HG03571 (cell line): ENCODE data around the gene KCTD1.

Experiments
- ATAC-seq: cut with Tn5 transposase; IDR thresholded peaks from one replicate; pipeline ENCODE4 v1.9.1; 2021; ENCODE audit not compliant: unreplicated experiment

The KCTD1 gene

DNA sequence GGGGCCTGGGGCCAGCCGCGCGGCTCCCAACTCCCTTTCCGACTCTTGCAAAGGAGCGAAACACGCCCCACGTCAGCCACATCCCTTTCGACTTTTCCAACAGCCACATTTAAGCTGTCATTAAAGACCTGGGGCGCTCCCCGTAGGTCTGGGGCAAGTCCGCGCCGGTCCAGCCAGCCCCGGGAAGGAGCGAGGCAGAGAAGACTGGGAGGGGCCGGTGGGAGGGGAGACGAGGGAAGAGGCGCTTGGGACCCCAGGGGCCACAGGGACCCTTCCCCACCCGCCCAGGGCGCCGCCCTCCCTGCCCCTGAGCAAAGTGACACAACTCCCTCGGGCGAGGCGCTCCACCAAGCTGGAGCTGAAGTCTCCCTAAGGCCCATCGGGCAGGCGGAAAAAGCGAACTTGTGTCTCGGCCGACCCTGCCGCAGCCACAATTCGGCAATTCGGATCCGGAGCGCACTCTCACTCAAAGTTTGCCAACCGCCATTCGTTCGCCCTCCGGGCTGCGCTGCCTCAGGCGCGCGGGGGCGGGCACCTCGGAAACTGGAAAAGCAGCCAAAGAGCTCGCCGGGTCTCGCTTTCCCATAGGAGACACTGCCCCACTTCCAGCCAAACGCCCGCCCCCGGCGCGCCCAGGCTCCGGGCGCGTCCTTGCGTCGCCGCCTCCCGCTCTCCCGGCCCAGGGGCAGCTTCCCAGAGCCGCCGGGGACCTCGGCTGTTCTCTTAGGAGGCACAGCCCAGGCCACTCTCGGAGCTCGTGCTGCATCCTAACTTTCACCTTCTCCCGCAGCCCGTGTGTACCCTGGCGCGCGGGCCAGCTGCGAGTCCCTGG, 1.1 kb upstream of the KCTD1 start:
- no peak for ATAC-seq

DNA sequence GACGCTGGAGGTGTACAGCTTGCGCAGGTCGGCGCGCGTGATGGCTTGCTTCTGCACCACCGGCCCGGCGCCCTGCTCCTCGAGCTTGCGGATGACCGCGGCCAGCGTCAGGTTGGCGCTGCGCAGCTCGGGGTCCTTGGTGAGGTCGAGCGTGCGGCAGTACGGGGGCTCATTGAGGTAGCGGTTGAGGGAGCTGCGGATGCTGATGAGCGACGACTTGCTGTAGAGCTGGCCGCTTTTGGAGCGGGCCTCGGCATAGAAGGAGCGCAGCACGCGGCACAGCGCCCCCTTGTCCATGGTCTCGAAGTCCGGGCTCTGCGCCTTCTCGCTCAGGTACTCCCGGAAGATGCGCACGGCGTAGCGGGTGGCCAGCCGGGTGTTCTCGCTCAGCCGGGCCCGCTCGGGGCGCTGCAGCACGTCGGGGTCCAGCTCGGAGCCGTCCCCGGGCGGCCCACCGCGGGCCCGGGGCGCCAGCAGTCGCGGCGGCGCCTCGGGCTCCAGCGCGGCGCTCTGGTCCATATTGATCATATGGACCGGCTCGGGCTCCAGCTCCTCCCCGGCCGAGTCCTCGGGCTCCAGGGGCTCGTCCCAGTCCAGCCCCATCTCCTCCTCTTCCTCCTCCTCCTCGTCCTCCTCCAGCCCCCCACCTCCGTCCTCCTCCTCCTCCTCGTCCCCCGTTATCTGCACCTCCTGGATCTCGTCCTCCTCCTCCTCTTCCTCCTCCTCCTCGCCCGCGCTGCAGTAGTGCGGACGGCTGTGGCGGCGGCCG, 523 bp downstream of the KCTD1 start:
- peak; percentile 79 for ATAC-seq

DNA sequence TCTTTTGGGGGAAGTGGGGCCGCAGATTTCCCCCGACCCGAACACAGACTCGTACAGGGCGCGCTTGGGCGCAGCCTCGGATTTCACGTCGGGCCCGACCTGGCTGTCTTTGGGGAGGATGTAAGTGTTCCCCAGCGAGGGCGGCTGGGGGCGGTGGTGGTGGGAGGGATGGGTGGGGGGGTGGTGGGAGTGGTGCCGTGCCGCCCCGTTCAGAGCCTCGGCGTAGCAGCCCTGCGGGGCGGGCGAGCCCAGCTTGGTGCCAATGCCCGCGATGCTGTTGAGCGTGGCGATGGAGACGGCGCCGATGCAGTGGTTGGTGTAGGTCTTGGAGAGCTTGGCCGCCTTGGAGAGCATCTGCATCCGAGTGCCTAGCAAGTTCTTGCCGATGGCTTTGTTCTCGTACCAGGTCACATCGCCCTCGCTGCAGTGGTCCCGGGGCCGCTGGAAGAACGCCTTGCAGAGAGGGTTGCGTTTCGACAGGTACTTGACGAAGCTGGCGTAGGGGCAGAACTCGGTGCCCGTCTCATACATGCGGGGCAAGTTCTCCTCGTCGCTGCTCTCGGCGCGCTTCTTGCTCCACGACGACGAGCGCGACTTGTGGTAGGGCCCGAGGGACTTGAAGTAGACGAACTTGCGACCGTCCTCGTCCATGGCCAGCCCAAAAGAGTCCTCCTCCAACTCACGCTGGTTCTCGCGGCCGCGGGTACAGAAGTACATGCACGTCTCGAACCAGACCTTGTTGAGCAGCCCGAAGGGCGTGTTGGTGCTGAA, 1.3 kb downstream of the KCTD1 start:
- no peak for ATAC-seq

DNA sequence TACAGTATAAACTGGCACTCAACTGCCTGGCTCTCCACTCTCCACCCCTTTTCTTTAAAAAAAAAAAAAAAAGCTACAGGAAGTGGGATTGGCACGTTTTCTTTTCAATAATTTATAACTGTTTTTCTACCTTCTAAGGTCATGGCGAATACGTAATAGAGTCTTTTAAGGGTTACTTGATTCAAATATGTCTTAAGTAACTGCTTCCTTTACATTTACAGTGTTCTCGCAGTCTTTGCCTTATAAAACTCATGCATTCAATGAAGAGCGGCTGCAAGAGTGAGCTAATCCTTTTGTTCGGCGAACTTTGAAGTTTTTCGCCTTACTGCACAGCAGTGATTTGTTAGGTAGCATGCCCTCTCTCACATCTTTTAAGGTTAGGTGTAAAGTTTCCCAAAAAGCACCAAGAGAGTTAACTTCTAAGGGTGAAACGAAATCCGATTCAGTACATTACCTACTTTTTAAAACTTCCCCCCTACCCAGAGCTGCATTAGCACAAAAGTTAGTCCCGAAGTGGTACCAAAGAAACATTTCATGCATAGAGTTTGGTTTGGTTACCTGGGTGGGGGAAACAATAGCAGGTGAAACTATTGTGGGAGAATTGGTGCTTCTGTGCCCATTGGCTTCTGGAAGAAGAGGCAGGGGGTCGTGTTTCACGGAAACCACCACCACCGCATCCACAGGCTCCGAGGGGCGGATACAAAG, 2.0 kb downstream of the KCTD1 start:
- ATAC-seq, result no peak

DNA sequence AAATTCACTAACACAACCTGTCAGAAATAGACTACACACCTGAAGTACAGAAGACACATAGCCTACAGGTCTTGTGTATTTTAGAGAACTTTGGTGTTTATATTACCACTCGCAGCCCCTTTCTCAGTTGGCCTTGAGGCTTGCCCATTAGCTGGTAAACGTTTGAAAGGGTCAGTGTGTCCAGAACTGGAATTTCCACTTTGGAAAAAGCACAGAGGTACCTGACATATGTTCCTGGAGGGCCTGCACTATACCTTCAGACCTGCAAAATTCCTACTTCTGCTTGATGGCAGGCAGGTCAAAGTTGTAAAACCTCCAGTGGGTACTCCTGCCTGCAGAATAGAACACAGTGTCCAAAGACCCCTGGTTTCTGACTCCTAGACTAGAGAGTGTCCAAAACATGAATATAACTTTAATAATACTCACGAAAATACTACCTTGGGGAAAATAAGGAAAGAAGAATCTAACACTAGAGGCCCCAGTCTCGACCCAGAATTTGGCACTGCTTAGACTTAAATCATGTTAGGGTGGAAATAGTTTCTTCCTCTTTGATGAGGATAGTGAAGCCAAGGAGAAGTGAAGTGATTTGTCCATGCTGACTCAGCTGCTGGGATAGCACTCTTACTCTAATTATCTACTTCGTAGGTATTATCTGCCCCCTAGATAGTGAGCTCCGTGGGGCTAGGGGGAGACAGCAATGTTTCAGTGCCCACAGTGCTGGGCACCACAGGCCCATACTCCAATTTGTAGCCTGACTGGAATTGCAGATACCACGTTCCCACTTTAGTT, 2.8 kb downstream of the KCTD1 start:
- no peak for ATAC-seq

DNA sequence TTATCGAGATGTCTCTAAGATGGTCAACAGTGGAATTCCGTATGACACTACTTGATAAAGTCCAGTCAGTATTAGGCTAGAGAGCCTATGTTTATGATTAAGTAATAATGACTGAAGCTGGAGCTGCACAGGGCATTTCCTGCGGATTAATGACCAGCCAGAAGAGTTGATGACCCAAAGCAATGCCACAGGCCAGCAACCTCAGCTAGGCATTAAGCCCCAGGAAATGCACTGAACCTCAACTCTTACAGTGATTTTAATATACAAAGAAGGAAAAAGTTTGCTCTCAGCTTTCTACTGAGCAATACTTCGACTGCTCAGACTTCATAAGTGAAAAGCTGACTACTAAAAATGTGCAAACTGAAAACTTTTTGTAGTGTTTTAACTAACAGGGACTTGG, 3.9 kb downstream of the KCTD1 start:
- no peak for ATAC-seq

DNA sequence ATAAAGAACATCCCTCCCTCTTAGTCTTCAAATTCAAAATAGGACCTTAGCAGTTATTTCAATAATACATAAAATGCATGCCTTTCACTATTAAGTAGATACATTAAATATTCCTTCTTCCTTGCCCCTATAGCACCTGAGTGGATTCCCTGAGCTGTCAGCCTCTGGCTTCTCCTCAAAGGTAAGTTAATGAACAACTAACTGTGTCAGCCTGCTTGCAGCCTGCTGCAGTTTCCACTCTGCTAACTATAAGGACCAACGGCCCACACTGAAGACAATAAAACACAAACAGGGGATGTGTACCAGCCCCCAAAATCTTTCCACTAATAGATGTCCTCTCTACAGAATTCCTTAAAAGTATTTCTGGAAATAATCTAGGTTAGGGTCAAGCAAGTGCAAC, 5.0 kb downstream of the KCTD1 start:
- ATAC-seq, result no peak

DNA sequence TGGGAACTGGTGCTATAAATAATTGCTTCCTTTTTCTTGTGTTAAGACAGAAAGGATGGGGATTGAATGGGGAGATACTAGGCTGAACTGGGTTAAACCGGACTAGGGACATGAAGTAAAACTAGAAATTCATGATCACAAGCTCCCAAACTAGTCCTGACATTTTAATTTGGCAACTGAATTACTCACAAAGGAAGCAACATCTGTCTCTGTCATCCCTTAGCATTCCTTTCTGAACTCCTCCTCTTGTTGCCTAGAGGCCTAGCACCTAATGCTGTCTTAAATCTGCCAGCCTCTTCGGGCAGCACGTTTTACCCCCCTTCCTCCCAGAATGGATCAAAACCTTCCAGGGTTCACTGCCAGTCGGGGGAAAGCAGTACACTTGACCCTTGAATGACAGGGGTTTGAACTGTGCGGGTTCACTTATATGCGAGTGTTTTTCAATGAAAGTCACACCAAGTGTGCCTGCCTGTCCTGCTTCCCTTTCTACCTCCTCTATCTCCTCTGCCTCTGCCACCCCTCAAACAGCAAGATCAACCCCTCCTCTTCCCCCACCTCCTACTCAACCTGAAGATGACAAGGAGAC, 8.2 kb downstream of the KCTD1 start:
- ATAC-seq, result no peak

DNA sequence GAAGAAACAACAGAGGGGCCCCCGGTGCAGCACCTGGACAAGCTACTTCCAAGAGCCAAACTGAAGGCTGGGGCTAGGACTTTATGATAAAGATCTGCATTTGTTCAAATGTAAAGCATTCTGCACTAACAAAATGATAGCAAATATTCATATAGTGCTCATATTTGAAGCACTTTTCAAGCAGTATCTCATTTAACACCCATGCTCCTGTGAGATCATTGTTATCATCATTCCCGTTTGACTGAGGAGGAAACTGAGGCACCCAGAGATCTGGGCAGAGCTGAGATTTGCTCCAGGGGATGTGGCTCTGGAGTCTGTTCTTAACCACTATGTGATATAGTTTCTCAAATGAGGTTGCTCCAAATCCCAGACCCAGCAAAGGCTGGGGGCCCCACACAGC, 9.8 kb downstream of the KCTD1 start:
- no peak for ATAC-seq

DNA sequence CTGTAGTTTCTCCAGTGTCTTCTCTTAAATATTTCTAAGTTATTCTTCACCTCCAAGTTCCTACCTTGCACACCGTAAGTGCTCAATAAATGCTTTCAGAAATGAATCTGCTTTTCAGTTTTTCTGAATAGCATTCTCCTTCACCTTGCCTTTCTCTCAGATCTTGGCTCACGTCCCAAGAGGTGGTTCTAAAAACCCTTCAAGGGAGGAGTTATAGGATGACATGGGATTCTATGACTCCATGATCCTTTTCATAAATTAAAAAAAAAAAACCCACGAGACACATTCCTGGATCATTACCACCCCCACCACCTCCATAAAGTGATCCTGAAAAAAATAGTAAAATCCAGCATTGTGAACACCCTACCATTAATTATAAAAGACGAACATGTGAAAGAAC, 11.7 kb downstream of the KCTD1 start:
- no peak for ATAC-seq

DNA sequence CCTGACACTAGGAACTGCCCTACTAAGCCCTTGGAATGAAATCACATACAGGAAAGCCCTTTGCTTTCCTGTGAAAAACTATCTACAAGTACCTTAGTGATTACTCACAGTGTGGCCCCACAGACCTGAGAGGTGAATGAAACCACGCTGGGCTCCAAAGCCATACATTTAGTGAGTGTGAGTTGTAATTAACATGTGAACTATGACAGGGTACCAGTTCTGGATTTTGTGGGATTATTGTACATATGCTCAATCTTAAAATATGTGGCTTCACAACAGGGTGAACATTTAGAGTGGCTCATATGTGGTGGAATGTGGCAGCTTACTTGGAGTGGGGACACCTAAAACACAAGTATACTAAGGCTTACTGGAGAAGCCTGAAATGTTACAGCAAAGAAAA, 12.3 kb downstream of the KCTD1 start:
- no peak for ATAC-seq

DNA sequence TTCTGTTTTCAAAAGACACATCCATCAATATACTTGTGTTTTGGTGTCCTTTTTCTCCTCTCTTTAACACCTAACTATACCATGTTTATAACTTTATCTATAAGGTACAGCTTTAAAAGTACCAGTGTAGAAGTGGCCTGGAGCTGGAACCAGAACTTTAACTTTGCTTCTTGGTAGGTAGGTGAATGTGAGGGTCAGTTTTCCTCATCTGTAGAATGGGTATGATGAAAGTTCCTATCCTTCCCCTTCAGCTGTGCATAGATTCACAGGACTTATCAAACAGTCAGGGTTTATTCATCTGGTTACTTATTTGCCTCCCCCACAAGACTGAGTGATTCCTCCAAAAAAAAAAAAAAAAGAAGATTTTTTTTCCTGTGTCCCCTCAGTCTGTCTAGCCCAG, 12.7 kb downstream of the KCTD1 start:
- ATAC-seq, result no peak

DNA sequence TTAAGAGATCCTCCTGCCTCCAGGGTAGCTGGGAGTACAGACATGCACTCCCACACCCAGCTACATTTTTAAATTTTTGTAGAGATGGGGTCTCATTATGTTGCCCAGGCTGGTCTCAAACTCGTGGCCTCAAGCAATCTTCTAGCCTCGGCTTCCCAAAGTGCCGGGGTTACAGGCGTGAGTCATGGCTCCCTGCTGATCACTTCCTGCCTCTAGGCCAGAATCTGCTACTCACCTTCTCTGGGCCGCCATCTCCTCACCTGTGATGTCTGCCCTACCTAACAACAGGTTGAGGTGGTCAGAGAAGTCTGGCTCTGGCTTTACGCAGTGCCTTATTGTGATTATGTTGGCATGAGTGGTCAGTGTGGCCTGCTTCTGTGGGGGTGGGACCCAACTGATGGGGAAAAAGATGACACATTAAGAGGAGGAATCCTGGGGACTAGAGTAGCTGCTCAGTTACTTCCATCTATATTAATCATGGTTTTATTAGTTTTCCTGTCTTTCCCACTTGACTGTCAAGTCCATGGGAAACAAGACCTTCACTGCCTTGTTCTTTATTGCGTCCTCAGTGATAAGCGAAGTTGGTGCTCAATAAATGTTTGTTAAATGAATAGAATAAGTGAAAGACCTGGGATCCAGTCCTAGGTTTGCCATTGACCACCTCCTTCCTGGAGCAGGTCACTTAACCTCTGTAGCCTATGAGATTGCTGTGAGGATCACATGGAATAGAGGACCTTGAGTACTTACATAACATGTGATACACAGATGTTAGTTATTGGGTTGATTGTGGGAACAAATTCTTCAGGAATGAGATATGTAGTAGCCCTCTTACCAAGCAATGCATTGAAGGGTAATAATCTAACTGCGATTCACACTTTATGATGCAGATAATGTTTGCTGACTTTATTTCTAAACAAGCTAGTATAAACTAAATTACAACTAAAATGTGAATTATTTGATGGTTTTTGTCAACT, 15.7 kb downstream of the KCTD1 start:
- no peak for ATAC-seq

DNA sequence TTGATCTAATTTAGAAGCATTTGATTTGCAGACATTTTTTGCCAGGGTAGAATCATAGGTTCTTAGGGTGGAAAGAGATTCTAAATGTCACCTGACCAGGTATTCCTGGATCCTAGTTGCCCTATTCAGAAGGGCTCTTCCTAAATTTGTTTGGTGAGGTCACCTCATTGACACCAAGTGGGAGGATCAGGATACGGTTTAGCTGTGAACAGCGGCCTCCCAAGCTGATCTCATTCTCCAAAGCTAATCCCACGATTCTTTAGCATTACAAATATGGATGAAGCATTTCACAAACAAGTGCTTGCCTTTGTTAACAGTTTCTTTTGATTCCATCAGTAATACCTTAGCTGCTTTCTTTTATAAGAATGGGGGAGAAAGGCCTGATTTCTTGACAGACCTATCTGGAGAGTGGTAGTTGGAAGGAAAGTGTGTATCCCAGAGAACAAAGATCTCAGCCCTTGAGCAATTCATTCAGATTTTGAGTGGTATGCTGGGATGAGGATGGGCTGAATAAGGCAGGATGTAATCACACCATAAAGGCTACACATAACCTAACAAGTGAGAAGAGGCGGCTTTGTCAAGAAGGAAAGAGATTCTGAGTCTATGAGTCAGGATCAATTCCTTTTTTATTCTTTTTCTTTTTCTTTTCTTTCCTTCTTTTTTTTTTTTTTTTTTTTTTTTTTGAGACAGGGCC, 16.6 kb downstream of the KCTD1 start:
- ATAC-seq, result no peak

DNA sequence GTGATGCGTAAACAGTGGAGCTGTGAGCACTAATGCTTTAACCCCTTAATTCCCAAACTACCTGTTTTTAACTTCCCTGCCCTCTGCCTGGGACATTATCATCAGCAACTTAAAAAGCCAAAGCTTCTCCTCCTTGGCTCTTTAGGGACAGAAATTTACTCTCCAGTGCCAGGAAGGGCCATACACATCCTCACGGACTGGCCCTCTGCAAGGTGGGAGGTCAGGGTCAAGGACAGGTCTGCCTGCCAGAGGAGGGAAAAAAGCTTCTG, 21.5 kb downstream of the KCTD1 start:
- ATAC-seq, result no peak

DNA sequence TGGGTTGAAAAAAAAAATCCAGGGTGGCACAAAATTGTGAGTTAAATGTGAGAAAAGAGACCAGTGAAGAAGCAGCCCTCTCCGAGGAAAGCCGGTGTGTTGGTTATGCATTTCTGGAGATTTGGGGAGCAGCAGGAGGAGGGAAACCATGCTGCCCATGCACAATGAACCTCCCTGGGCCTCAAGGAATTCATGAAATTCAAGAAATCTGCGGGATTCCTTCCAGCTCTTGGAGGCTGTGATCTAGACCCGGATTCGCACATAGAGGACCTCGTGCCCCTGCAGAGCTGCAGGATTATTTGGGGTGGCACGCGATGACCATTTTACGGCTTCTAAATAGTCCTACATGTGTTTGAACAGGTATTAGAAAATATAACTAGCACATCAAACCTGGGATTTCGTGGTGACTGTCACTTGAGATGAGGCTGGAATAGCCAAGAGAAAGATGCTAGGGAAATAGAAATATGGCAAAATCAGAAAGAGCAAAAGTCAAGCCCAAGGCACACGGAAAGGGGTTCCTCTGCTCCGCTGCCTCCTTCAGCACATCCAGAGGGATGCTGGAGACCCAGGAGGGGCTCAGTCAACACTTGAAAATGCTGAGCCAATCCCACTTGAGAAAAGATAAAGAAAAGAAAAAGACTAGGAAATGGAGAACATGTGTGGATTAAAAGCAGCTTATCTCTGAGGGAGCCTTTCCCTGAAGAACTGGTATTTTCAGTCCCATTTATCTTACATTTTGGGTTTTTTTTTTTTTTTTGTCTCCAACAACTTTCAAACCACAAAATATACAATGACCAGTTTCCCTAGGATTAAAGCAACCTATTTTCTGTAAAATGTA, 22.0 kb downstream of the KCTD1 start:
- no peak for ATAC-seq

DNA sequence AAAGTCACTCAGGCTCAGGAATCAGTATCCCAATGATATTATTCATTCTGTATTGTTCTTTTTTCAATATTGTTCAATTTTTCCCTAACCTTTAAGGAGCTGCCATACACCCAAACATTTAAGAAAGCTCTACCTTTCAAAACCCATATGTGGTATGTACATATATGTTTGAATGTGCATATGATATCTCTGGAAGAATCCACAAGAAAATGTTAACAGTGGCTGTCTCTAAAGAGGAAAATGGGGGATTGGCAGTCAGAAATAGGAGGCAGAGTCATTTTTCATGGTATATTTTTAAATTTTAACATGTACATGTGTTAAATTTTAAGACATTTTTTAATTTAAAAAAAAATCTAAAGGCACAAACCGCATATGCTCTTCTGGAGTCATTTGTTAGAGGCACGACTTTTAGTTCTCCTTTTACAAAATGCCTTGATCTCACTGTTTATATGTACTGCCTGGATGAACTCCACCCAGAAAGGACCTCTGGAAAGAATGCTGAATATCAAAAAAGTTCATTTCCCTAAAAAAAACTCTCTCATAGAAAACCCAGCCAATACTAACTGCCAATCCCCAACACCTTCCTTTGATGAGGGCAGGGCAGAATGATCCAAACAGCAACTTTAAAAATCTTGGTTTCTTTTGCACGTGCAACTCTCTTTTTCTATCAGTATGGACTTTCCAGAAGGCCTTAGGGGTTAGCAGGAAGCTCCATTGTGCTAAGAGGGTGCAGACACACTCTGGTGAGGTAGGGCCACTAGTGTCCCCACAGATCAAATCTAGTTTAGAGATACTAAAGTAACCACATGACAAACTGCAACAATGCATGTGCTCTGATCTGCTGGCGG, 23.6 kb downstream of the KCTD1 start:
- no peak for ATAC-seq
